Thyroid gland (tissue), 4 donors: Measurements from ENCODE around the gene A1CF. TPM values are rescaled to one million over a fixed set of nuclear protein-coding genes. Genes with fewer than 3 reads are reported as not detected.

ENCODE experiments used
- total RNA-seq, 4 donors: library from RNA; depleted of rRNA; stranded (reverse); fragments of >200 nt; gene quantifications; one replicate each; pipeline ENCODE4 v1.2.3, GENCODE V29; 2016

A1CF gene
- total RNA-seq, 4 donors from 2014 or later: not detected

Other genes starting within 250 kb of the A1CF start
- gene ASAH2B, start 145.7 kb downstream of the A1CF start, total RNA-seq: 1 to 10 TPM; 2.4 to 3.5 (median 3.1) TPM
- 10 to 100 TPM; 26.5 to 72.3 (median 58.1) TPM for gene PRKG1, start 188.9 kb upstream of the A1CF start, total RNA-seq